ENCODE measurements around the gene CLSTN2.

The CLSTN2 gene

DNA sequence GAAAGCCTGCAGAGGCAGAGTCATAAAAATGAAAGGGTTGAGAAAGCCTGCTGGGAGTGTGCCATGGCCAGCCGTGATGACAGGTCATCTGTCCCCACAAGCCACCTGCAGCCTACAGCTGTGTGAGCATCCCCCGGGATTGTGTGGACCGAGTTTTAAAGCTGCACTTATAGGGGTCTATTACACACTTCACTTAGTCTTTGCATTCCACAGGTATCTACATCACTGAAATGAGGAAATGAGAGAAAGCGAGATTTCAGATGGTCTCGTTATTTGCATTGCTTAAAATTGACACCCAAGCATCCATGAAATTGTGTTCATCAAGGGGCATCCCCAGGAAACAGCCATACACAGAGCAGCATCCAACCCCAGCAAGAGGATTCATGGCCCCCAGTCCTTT lies 605.3 kb downstream of the CLSTN2 start:
- H3K4me2 ChIP-seq (ENCODE audit: low read length, poor library complexity, severe bottlenecking): no peak overlapping the region
- H3K9ac ChIP-seq (ENCODE audit: low read length): no peak overlapping the region
- H2BK120ac ChIP-seq (ENCODE audit: low read depth, low read length): no peak overlapping the region
- H3K23ac ChIP-seq (ENCODE audit: low read length in 2 of 2): no peak overlapping the region
- H3K27me3 ChIP-seq (ENCODE audit: control insufficient read depth in 1 of 2, insufficient read depth in 1 of 2, low read length in 2 of 2): no peaks in the 10 kb centered on the region
- no peak overlapping the region for H3K4ac ChIP-seq (ENCODE audit: low read depth in 1 of 2, low read length in 2 of 2)
- no peak overlapping the region for H3K4me3 ChIP-seq (ENCODE audit: insufficient read depth in 1 of 2, low read depth in 1 of 2, low read length in 2 of 2)
- H4K8ac ChIP-seq (ENCODE audit: low read length): no peak overlapping the region
- 81% methylated on average over 3 of the region's 5 CpGs for WGBS
- no peak overlapping the region for H2AFZ ChIP-seq (ENCODE audit: low read depth, low read length)
- no peaks in the 10 kb centered on the region for H3K36me3 ChIP-seq (ENCODE audit: control insufficient read depth in 1 of 2, insufficient read depth in 2 of 2, low read depth in 1 of 2, low read length in 2 of 2)
- H3K9me3 ChIP-seq (ENCODE audit: control insufficient read depth, low read length): peaks cover 3% of the 10 kb centered on the region
- no peak overlapping the region for H4K91ac ChIP-seq (ENCODE audit: low read length)
- no peak overlapping the region for H2BK12ac ChIP-seq (ENCODE audit: low read length in 2 of 2)
- no peaks in the 10 kb centered on the region for H3K79me1 ChIP-seq (replicated peaks; ENCODE audit: low read length, poor library complexity, severe bottlenecking)
- no peak overlapping the region for H3K14ac ChIP-seq (ENCODE audit: low read length in 2 of 2)
- no peak overlapping the region for H3K27ac ChIP-seq (ENCODE audit: low read length, poor library complexity, severe bottlenecking)
- H2BK15ac ChIP-seq (ENCODE audit: low read depth, poor library complexity, severe bottlenecking): no peak overlapping the region
- no peak overlapping the region for H2BK5ac ChIP-seq (ENCODE audit: low read depth, low read length, poor library complexity, severe bottlenecking)
- DNase-seq: no peak
- no peak overlapping the region for H2AK5ac ChIP-seq (ENCODE audit: low read length, severe bottlenecking)
- peaks cover 2% of the 10 kb centered on the region for H3K4me1 ChIP-seq (ENCODE audit: control insufficient read depth, insufficient read depth, low read depth, low read length)
- no peak overlapping the region for H3K18ac ChIP-seq (ENCODE audit: low read depth in 1 of 2, low read length in 2 of 2)

DNA sequence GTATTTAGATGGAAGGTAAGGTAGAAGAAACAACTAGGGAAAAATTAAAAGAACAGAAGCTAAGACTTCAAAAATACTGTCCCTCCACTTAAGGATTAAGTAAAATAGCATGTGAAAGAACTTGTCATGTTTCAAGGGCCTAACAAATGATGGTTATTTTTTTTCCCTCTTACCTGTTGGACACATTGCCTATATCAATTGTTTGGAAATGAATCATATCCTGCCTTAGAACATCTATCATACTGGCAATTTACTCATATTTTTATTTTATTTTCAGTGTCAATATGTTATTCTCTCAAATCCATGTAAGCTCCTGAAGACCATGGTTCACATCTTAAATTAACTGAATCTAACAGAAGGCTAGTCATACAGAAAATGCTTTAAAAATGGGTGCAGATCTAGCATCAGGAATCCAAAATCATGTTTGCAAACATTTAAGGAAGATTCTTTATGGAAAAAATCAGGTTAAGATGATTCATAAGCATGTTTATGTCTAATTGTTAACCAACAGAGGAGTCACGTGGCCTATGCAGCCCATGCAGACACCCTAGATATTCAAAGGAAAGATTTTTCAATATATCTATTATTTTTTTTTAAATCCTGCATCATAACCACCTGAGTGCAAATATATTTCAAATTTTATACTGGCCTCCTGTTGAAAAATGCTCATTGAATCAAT lies 607.1 kb downstream of the CLSTN2 start:
- no peak overlapping the region for H3K4me3 ChIP-seq (ENCODE audit: insufficient read depth in 1 of 2, low read depth in 1 of 2, low read length in 2 of 2)
- H3K9me3 ChIP-seq (ENCODE audit: control insufficient read depth, low read length): no peaks in the 10 kb centered on the region
- H3K23ac ChIP-seq (ENCODE audit: low read length in 2 of 2): no peak overlapping the region
- no peak overlapping the region for H2AK5ac ChIP-seq (ENCODE audit: low read length, severe bottlenecking)
- no peak overlapping the region for H4K8ac ChIP-seq (ENCODE audit: low read length)
- H3K14ac ChIP-seq (ENCODE audit: low read length in 2 of 2): no peak overlapping the region
- no peak overlapping the region for H3K18ac ChIP-seq (ENCODE audit: low read depth in 1 of 2, low read length in 2 of 2)
- no peak overlapping the region for H2BK120ac ChIP-seq (ENCODE audit: low read depth, low read length)
- H2AFZ ChIP-seq (ENCODE audit: low read depth, low read length): no peak overlapping the region
- no CpG with 5 or more reads among the region's 1 CpG for WGBS
- no peak overlapping the region for H3K4me2 ChIP-seq (ENCODE audit: low read length, poor library complexity, severe bottlenecking)
- DNase-seq: no peak
- H3K9ac ChIP-seq (ENCODE audit: low read length): no peak overlapping the region
- no peak overlapping the region for H4K91ac ChIP-seq (ENCODE audit: low read length)
- no peak overlapping the region for H3K4ac ChIP-seq (ENCODE audit: low read depth in 1 of 2, low read length in 2 of 2)
- H2BK12ac ChIP-seq (ENCODE audit: low read length in 2 of 2): no peak overlapping the region
- H3K36me3 ChIP-seq (ENCODE audit: control insufficient read depth in 1 of 2, insufficient read depth in 2 of 2, low read depth in 1 of 2, low read length in 2 of 2): peaks cover 0 to 4% of the 10 kb centered on the region in 2 experiments
- H2BK5ac ChIP-seq (ENCODE audit: low read depth, low read length, poor library complexity, severe bottlenecking): no peak overlapping the region
- no peaks in the 10 kb centered on the region for H3K79me1 ChIP-seq (replicated peaks; ENCODE audit: low read length, poor library complexity, severe bottlenecking)
- H3K27me3 ChIP-seq (ENCODE audit: control insufficient read depth in 1 of 2, insufficient read depth in 1 of 2, low read length in 2 of 2): no peaks in the 10 kb centered on the region
- H2BK15ac ChIP-seq (ENCODE audit: low read depth, poor library complexity, severe bottlenecking): no peak overlapping the region
- peaks cover 2% of the 10 kb centered on the region for H3K4me1 ChIP-seq (ENCODE audit: control insufficient read depth, insufficient read depth, low read depth, low read length)
- H3K27ac ChIP-seq (ENCODE audit: low read length, poor library complexity, severe bottlenecking): no peak overlapping the region

DNA sequence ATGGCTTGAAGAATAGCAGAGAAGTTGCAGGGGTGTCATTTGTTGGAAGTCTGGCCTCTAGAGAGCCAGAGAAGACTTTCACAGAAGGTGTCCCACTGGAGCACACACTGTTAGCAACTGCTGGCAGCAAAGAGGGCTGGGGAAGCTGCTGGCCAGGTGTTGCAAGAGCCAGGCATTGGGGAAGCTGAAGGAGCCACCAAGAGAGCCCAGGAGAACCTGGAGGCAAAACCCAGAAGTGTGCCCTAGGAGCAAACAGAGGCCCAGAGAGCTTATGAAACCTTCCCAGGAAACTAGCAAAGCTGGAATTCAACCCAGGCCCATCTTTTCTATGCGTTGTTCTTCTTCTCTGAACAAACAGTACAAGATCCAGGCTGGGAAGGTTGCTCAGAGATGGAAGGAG lies 610.2 kb downstream of the CLSTN2 start:
- Histone ChIP-seq H3K4ac (ENCODE audit: low read depth in 1 of 2, low read length in 2 of 2) (no peak overlapping the region), H3K9me3 (ENCODE audit: control insufficient read depth, low read length) (no peaks in the 10 kb centered on the region), H3K18ac (ENCODE audit: low read depth in 1 of 2, low read length in 2 of 2) (no peak overlapping the region), H3K27ac (ENCODE audit: low read length, poor library complexity, severe bottlenecking) (no peak overlapping the region), H4K91ac (ENCODE audit: low read length) (no peak overlapping the region), H3K4me1 (ENCODE audit: control insufficient read depth, insufficient read depth, low read depth, low read length) (no peaks in the 10 kb centered on the region), H2BK15ac (ENCODE audit: low read depth, poor library complexity, severe bottlenecking) (no peak overlapping the region), H3K14ac (ENCODE audit: low read length in 2 of 2) (no peak overlapping the region), H2BK5ac (ENCODE audit: low read depth, low read length, poor library complexity, severe bottlenecking) (no peak overlapping the region), H2BK120ac (ENCODE audit: low read depth, low read length) (no peak overlapping the region), H3K27me3 (ENCODE audit: control insufficient read depth in 1 of 2, insufficient read depth in 1 of 2, low read length in 2 of 2) (no peaks in the 10 kb centered on the region), H3K4me2 (ENCODE audit: low read length, poor library complexity, severe bottlenecking) (no peak overlapping the region), H3K36me3 (ENCODE audit: control insufficient read depth in 1 of 2, insufficient read depth in 2 of 2, low read depth in 1 of 2, low read length in 2 of 2) (peaks cover 0 to 10% of the 10 kb centered on the region in 2 experiments), H4K8ac (ENCODE audit: low read length) (no peak overlapping the region), H3K23ac (ENCODE audit: low read length in 2 of 2) (no peak overlapping the region), H2BK12ac (ENCODE audit: low read length in 2 of 2) (no peak overlapping the region), H3K4me3 (ENCODE audit: insufficient read depth in 1 of 2, low read depth in 1 of 2, low read length in 2 of 2) (no peak overlapping the region), H3K9ac (ENCODE audit: low read length) (no peak overlapping the region), H2AFZ (ENCODE audit: low read depth, low read length) (no peak overlapping the region), H2AK5ac (ENCODE audit: low read length, severe bottlenecking) (no peak overlapping the region), H3K79me1 (replicated peaks; ENCODE audit: low read length, poor library complexity, severe bottlenecking) (no peaks in the 10 kb centered on the region)
- 75% methylated on average over 1 of the region's 1 CpG for WGBS
- no peak for DNase-seq

DNA sequence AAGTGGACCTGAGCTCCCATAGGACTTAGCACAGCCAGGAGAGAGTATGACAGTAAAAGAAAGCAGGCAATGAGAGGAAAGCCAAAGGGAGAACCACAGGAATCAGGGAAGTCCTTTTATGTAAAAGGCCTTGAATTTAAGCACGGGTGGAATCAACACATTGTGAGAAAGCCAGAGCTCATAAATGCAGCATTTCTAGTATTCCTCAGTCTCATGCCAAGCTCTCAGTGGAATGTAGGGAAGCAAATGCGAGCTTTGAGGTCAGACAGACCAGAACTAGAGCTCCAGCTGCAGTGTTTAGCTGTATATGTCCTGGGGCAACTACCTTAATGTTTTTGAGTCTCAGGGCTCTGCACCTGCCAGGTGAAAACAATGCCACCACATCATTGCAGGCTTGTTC lies 610.8 kb downstream of the CLSTN2 start:
- H4K91ac ChIP-seq (ENCODE audit: low read length): no peak overlapping the region
- no peak overlapping the region for H3K4me2 ChIP-seq (ENCODE audit: low read length, poor library complexity, severe bottlenecking)
- H3K23ac ChIP-seq (ENCODE audit: low read length in 2 of 2): no peak overlapping the region
- H3K27me3 ChIP-seq (ENCODE audit: control insufficient read depth in 1 of 2, insufficient read depth in 1 of 2, low read length in 2 of 2): no peaks in the 10 kb centered on the region
- H3K18ac ChIP-seq (ENCODE audit: low read depth in 1 of 2, low read length in 2 of 2): no peak overlapping the region
- no peaks in the 10 kb centered on the region for H3K79me1 ChIP-seq (replicated peaks; ENCODE audit: low read length, poor library complexity, severe bottlenecking)
- no peak overlapping the region for H4K8ac ChIP-seq (ENCODE audit: low read length)
- 43% methylated on average over 2 of the region's 2 CpGs for WGBS
- no peak overlapping the region for H3K4ac ChIP-seq (ENCODE audit: low read depth in 1 of 2, low read length in 2 of 2)
- H2BK12ac ChIP-seq (ENCODE audit: low read length in 2 of 2): no peak overlapping the region
- H2BK5ac ChIP-seq (ENCODE audit: low read depth, low read length, poor library complexity, severe bottlenecking): no peak overlapping the region
- no peaks in the 10 kb centered on the region for H3K4me1 ChIP-seq (ENCODE audit: control insufficient read depth, insufficient read depth, low read depth, low read length)
- H2AK5ac ChIP-seq (ENCODE audit: low read length, severe bottlenecking): no peak overlapping the region
- peaks cover 0 to 10% of the 10 kb centered on the region in 2 experiments for H3K36me3 ChIP-seq (ENCODE audit: control insufficient read depth in 1 of 2, insufficient read depth in 2 of 2, low read depth in 1 of 2, low read length in 2 of 2)
- no peak overlapping the region for H3K27ac ChIP-seq (ENCODE audit: low read length, poor library complexity, severe bottlenecking)
- H2BK120ac ChIP-seq (ENCODE audit: low read depth, low read length): no peak overlapping the region
- H3K4me3 ChIP-seq (ENCODE audit: insufficient read depth in 1 of 2, low read depth in 1 of 2, low read length in 2 of 2): no peak overlapping the region
- no peak overlapping the region for H3K9ac ChIP-seq (ENCODE audit: low read length)
- H3K14ac ChIP-seq (ENCODE audit: low read length in 2 of 2): no peak overlapping the region
- no peaks in the 10 kb centered on the region for H3K9me3 ChIP-seq (ENCODE audit: control insufficient read depth, low read length)
- no peak overlapping the region for H2AFZ ChIP-seq (ENCODE audit: low read depth, low read length)
- DNase-seq: no peak
- H2BK15ac ChIP-seq (ENCODE audit: low read depth, poor library complexity, severe bottlenecking): no peak overlapping the region
